PFSK-1 (cell line): ENCODE measurements around the gene GASK1A.

Source experiments
- FOXP2 ChIP-seq: optimal IDR thresholded peaks from 2 replicates; pipeline ENCODE3; 2011; ENCODE audit warnings: borderline replicate concordance, control low read depth, inconsistent platforms; ENCODE audit not compliant: insufficient read depth; ENCODE audit errors: extremely low read length, extremely low read depth
- POLR2AphosphoS5 ChIP-seq: IDR thresholded peaks from 2 replicates; pipeline ENCODE4 v1.6.1; 2012; ENCODE audit warnings: low read depth, mild to moderate bottlenecking, control low read depth, low read length, moderate library complexity
- REST ChIP-seq, 2 experiments: IDR thresholded peaks; 2 replicates each; pipeline versions ENCODE4 v1.6.1 to v1.8.0; 2011 to 2012; ENCODE audit warnings: low read depth in 2 of 2, low read length in 2 of 2, control low read depth in 1 of 2, inconsistent platforms in 1 of 2, mild to moderate bottlenecking in 1 of 2, moderate library complexity in 1 of 2; ENCODE audit not compliant: insufficient read depth in 1 of 2
- SIN3A ChIP-seq: IDR thresholded peaks from 2 replicates; pipeline ENCODE4 v1.6.1; 2012; ENCODE audit warnings: mild to moderate bottlenecking, low read length, moderate library complexity, borderline replicate concordance; ENCODE audit not compliant: insufficient read depth
- TAF1 ChIP-seq: IDR thresholded peaks from 2 replicates; pipeline ENCODE4 v1.6.1; 2012; ENCODE audit warnings: low read length, control low read depth, borderline replicate concordance; ENCODE audit not compliant: insufficient read depth

- no peak for TF ChIP-seq TAF1
- no peak for TF ChIP-seq SIN3A
- TF ChIP-seq POLR2AphosphoS5: no peak
- TF ChIP-seq REST (IDR thresholded peaks at IDR 0.05; ENCODE audit: insufficient read depth in 1 of 2, low read depth in 2 of 2, low read length in 2 of 2): no peak
- TF ChIP-seq FOXP2: no peak
Observed at GRCh38 chr3:43015572-43015971, 36.5 kb downstream of the GASK1A start.
